T47D (cell line): Measurements from ENCODE around the gene GFM2.
"Not testable (repeated sequence)": the region's sequence is repeated elsewhere in the genome, so short reads cannot be mapped to it uniquely, and the experiment has no call there.

ENCODE experiments used
- DNase-seq, 2 experiments: peaks; one replicate each; pipeline versions ENCODE4 v3.0.0 to v3.0.0-alpha.2; 2011 to 2012; ENCODE audit warnings: low read depth in 1 of 2, low spot score in 1 of 2
- JUND ChIP-seq: IDR thresholded peaks from 2 replicates; pipeline ENCODE4 v1.6.1; 2012; ENCODE audit warnings: low read depth
- in situ Hi-C: cut with HindIII; loops from 2 replicates; pipeline ENCODE4 v1.10.0; 2016; ENCODE audit warnings: low sequenced_read_pairs, low pct_unique_long_range_greater_than_20kb

The GFM2 gene, protein sequence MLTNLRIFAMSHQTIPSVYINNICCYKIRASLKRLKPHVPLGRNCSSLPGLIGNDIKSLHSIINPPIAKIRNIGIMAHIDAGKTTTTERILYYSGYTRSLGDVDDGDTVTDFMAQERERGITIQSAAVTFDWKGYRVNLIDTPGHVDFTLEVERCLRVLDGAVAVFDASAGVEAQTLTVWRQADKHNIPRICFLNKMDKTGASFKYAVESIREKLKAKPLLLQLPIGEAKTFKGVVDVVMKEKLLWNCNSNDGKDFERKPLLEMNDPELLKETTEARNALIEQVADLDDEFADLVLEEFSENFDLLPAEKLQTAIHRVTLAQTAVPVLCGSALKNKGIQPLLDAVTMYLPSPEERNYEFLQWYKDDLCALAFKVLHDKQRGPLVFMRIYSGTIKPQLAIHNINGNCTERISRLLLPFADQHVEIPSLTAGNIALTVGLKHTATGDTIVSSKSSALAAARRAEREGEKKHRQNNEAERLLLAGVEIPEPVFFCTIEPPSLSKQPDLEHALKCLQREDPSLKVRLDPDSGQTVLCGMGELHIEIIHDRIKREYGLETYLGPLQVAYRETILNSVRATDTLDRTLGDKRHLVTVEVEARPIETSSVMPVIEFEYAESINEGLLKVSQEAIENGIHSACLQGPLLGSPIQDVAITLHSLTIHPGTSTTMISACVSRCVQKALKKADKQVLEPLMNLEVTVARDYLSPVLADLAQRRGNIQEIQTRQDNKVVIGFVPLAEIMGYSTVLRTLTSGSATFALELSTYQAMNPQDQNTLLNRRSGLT

GRCh38 chr5:74766849-74767578, at the start of gene GFM2, which contains the start of gene NSA2:
Gene GFM2 (minus strand): TSS chr5:74767117. CDS start chr5:74763742, 3,375 bp downstream.
Gene NSA2 (plus strand): TSS chr5:74767249. CDS start chr5:74767361, 112 bp downstream.
- in situ Hi-C loops, result no loop called here
- DNase-seq, result peak; percentile 44 to 95
- TF ChIP-seq JUND, result no peak

- in situ Hi-C loops, result no loop called here
- DNase-seq, result peak in 1 of 2 experiments; percentile 36
- TF ChIP-seq JUND, result no peak
Measured at GRCh38 chr5:74810915-74811314, 44.0 kb upstream of the GFM2 start.

- in situ Hi-C loops, result no loop called here
- no peak for DNase-seq
- TF ChIP-seq JUND, result no peak
Measured at GRCh38 chr5:74801941-74802340, 35.0 kb upstream of the GFM2 start.

DNA sequence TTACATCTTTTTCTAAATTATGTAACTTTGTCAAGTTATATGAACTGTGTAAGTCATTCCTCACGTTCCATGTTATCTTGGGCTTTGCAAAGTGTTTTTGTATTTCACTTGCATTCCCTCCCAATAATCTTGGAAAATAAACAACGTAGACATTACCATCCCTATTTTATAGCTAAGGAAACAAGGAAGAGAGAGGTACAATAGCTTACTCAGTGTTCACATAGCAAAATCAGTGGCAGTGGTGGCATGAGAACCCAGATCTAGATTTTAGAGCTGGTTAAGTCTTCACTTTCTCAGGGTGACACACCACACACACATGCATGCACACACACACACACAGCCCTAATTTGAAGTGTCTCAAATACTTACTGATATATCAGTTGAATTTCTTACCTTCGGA, 34.3 kb upstream of the GFM2 start:
- no peak for DNase-seq
- in situ Hi-C loops, result no loop called here
- no peak for TF ChIP-seq JUND

DNA sequence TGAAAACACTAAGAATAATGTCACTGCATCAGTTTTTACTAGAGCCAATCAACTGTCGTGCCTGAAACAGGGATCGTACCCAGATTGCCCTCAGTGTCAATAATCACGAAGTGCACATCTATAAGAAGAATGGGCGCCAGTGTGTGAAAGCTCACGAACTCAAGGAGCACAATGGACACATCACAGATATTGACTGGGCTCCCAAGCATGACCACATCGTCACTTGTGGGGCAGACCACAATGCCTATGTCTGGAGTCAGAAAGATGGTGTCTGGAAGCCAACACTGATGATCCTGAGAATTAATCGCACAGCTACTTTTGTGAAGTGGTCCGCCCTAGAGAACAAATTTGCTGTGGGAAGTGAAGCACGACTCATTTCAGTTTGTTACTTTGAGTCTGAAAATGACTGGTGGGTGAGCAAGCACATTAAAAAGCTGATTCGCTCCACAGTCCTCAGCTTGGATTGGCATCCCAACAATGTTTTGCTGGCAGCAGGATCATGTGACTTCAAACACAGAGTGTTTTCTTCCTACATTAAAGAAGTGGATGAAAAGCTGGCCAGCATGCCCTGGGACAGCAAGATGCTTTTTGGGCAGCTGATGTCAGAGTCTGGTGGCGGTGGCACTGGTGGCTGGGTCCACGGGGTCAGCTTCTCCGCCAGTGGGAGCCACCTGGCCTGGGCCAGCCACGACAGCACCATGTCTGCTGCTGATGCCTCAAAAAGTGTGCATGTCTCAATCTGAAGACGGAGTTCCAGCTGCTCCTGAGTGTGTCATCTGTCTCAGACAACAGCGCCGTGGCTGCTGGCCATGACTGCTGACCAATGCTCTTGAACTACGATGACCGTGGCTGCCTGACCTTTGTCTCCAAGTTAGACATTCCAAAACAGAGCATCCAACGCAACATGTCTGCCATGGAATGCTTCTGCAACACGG, 32.3 kb upstream of the GFM2 start:
- TF ChIP-seq JUND, result no peak
- no peak for DNase-seq

DNA sequence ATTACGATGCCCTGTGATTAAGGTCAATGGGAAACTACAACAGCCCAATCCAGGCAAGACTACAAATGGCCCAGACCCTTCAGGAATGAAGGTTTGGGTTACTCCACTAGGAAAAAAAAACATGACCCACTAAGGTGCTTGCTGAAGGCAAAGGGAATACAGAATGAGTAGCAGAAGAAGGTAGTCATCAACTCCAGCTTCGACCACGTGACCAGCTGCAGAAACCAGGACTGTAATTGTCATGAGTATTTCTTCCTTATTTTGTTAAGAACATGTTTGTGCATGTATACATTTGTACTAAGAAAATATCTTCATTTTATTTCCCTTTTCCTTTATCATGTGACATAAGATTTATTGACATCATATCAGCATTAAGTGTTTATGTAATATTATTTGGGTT, 24.8 kb upstream of the GFM2 start:
- DNase-seq, in situ Hi-C loops: not testable (repeated sequence)

More for the DNA sequence above, 32.3 kb upstream of the GFM2 start:
- in situ Hi-C loops, result no loop called here

GRCh38 chr5:74787424-74787823, 20.5 kb upstream of the GFM2 start:
- no peak for DNase-seq
- TF ChIP-seq JUND, result no peak
- in situ Hi-C loops, result no loop called here

GRCh38 chr5:74786851-74787250, 19.9 kb upstream of the GFM2 start:
- in situ Hi-C loops, result no loop called here

DNA sequence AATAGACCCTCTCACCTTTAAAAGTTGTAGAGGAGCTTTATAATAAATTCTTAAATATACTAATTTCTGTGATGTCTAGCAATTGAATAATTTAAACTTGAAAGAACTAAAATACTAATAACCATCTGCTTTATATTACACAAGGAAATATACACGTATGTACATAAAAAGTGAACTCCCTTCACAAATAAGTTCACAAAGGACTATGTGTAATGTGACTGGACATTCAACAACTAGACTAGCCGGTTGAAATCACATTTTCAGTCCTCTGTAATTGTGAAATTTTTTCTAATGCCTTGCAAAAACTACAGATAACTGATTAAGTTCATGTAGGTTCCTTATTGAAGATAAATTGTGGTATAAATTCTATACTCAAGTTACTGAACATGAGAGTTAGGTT, 11.7 kb upstream of the GFM2 start:
- TF ChIP-seq JUND, result no peak
- in situ Hi-C loops, result no loop called here
- DNase-seq, result no peak

More at GRCh38 chr5:74786851-74787250, 19.9 kb upstream of the GFM2 start:
- no peak for TF ChIP-seq JUND
- DNase-seq, result peak in 1 of 2 experiments; percentile 47

DNA sequence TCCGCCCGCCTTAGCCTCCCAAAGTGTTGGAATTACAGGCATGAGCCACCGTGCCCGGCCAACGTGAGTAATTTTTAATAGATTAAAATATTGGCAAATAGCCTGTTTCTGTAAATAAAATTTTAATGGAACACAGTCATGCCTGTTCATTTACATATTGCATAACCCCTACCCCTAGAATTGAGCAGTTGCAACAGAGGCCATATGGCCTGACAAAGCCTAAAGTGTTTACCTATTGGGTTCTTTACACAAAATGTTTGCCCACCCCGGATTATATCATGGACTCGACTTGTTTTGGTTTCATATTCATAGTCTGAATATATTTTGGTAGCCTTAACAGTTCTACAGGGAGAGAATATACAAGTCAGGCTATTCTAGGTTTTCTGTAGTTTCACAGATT, 5.4 kb upstream of the GFM2 start:
- DNase-seq, result no peak

DNA sequence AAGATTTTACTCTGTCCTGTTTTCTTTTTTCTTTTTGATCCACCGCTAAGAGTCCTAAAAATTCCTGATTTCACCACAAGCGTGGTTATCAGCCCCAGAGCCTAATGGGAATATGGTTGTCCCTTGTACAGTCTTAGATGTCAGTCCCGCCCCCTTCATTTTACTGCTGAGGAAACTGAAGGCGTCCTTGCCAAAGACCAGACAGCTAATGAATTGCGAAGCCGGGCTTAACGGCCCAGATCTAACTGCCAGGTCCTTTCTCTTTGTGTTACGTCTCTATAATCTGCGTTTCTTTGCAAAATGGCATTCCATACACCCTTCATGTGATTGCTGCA, 629 bp upstream of the GFM2 start:
- peak in 1 of 2 experiments; percentile 31 for DNase-seq
- no peak for TF ChIP-seq JUND
- in situ Hi-C loops, result no loop called here

More for the DNA sequence above, 5.4 kb upstream of the GFM2 start:
- in situ Hi-C loops, result no loop called here
- no peak for TF ChIP-seq JUND
